GM21737 (cell line): ENCODE data around the gene CNIH3.
"Not testable (repeated sequence)": the region's sequence is repeated elsewhere in the genome, so short reads cannot be mapped to it uniquely, and the experiment has no call there.

Experiments used
- ATAC-seq: cut with Tn5 transposase; IDR thresholded peaks from one replicate; pipeline ENCODE4 v1.9.1; 2021; ENCODE audit warnings: mild to moderate bottlenecking, moderate library complexity; ENCODE audit not compliant: unreplicated experiment

The CNIH3 gene

GRCh38 chr1:224615861-224616755, at the start of gene CNIH3:
TSS of gene CNIH3 (plus strand) at chr1:224616317. CDS start at chr1:224617175, 858 bp downstream.
- ATAC-seq = no peak

GRCh38 chr1:224566492-224566891, 49.6 kb upstream of the CNIH3 start:
- ATAC-seq = not testable (repeated sequence)

- no peak for ATAC-seq
These were observed 46.8 kb upstream of the CNIH3 start for GRCh38 chr1:224569276-224569675.

- ATAC-seq = not testable (repeated sequence)
These were observed 44.1 kb upstream of the CNIH3 start for GRCh38 chr1:224571975-224572374.

- no peak for ATAC-seq
These were observed 36.6 kb upstream of the CNIH3 start for GRCh38 chr1:224579526-224579925.

GRCh38 chr1:224580006-224580405, 36.1 kb upstream of the CNIH3 start:
- ATAC-seq = no peak

- ATAC-seq = no peak
These were observed 34.1 kb upstream of the CNIH3 start for GRCh38 chr1:224582041-224582440.

GRCh38 chr1:224583774-224584173, 32.3 kb upstream of the CNIH3 start:
- ATAC-seq = no peak

- ATAC-seq = no peak
These were observed 31.1 kb upstream of the CNIH3 start for GRCh38 chr1:224585051-224585450.

- ATAC-seq = no peak
These were observed 29.1 kb upstream of the CNIH3 start for GRCh38 chr1:224587051-224587450.

- no peak for ATAC-seq
These were observed 27.6 kb upstream of the CNIH3 start for GRCh38 chr1:224588515-224588914.

GRCh38 chr1:224589006-224589405, 27.1 kb upstream of the CNIH3 start:
- ATAC-seq = no peak

- ATAC-seq = no peak
These were observed 24.8 kb upstream of the CNIH3 start for GRCh38 chr1:224591326-224591725.

GRCh38 chr1:224592636-224593582, 23.2 kb upstream of the CNIH3 start:
- ATAC-seq = no peak

GRCh38 chr1:224594360-224594759, 21.8 kb upstream of the CNIH3 start:
- ATAC-seq = no peak

GRCh38 chr1:224594851-224595250, 21.3 kb upstream of the CNIH3 start:
- ATAC-seq = no peak

GRCh38 chr1:224605482-224606181, 10.5 kb upstream of the CNIH3 start:
- no peak for ATAC-seq

- ATAC-seq = no peak
These were observed 8.6 kb upstream of the CNIH3 start for GRCh38 chr1:224607188-224608148.

GRCh38 chr1:224609333-224609732, 6.8 kb upstream of the CNIH3 start:
- no peak for ATAC-seq

- ATAC-seq = no peak
These were observed 3.9 kb upstream of the CNIH3 start for GRCh38 chr1:224612246-224612645.
